NCI-H187 (cell line): ENCODE data around the gene GTPBP3.
"Not testable (repeated sequence)": the region's sequence is repeated elsewhere in the genome, so short reads cannot be mapped to it uniquely, and the experiment has no call there.

Experiments used
- DNase-seq, 2 experiments: peaks; one replicate each; lab custom pipeline; 2025; lab: John Stamatoyannopoulos, UW

GTPBP3 gene

DNA sequence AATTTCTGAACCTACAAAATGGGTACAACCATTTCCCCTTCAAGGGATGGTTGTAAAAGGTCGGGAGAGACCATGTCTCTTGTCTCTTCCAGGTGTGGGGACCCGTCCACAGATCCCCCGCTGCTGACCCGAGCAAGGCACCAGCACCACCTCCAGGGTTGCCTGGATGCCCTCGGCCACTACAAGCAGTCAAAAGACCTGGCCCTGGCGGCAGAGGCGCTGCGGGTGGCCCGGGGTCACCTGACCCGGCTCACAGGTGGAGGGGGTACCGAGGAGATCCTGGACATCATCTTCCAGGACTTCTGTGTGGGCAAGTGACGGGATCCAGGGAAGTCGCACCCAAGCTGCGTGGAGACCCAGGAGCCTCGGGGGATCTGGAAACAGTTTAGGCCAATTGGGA, 4.0 kb downstream of the GTPBP3 start:
- no peak for DNase-seq

DNA sequence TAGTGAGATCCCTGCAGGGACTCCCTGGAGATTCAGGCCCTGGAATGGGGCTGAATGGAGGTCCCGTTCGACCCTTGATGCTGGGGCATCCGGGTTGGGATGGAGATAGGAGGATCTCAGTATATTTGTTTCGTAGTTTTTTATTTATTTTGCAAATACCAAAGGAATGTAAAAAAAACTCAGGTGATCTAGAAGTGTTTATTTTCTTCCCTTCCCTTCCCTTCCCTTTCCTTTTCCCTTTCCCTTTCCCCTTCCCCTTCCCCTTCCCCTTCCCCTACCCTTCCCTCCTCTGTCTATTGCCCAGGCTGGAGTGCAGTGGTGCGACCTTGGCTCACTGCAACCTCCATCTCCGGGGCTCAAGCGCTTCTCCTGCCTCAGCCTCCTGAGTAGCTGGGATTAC, 4.5 kb downstream of the GTPBP3 start:
- no peak for DNase-seq

DNA sequence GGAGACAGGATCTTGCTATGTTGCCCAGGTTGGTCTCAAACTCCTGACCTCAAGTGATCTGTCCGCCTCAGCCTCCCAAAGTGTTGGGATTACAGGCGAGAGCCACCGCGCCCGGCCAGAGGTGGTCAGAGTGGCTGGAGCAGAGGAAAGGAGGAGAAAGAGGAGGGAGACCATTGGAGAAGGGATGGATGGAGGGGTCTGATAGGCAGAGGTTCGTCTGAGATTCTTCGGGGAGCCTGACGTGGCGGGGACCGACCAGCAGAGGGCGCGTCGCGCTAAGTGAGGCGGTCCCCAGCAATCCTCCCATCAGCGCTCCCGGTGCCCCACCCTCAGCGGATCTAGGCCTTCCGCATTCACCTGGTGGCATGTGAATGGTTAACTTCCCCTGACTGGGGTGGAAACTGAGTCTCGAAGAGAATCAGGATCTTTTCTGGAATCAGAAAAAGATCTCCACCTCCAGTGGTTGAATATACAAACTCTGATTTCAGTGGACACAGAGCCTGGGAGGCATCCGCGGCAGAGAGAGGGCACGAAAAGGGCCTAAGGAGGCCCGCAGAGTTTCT, 8.8 kb downstream of the GTPBP3 start:
- peak; percentile 6 to 24 for DNase-seq

DNA sequence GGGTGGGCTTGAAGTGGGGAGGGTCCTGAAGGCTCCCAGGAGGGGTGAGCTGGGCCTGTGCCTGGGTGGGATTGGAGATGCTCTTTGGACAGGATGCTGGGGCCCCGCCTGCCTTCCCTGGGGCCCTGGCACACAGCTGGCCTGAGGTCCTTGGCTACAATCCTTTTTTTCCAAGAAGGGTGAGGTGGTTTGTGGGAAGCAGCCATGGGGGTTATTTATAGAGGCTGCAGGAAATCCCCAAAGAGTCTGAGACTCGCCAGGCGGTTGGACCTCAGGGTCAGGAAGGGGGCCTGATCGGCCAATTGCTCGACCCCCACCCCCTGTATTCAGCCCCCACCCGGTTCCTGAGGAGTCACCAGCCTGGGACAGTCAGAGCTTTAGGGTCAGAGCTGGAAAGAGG, 10.0 kb downstream of the GTPBP3 start:
- DNase-seq, result no peak

DNA sequence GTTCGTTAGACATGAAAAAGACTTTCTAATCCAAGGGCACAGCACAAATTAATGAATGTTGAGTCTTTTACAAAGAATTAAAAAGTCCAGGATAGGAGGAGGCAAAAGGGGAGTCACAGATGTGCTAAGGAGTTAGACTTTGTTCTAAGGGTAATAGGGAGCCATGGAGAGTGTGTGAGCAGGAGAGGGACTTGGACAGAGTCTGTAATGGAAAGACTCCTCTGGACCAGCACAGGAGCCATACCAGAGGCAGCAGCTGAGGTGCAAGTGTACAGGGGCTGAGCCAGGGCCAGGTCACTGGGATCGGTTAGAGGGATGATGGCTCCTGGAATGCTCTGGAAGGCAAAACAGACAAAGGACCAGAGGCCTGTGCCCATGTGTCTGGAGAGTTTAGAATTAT, 10.5 kb downstream of the GTPBP3 start:
- DNase-seq, result no peak

DNA sequence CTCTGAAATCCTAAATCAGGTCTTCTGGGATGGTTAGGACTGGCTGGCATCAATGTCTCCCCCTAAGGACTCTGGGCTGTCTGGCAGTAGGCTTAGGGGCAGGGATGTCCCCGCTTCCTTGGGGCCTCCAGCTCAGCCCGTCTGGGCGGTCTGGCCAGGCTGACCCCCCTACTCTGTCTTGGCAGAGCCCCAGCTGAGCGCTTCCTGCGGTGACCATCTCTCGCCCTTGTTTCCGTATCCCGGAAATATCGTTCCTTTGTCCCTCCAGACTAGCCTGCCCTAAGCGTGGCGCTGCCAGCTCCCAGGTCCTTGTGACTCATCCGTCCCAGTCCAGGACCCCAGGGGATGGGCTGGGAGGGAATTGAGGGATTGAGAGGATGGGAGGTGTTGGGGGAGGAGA, 11.3 kb downstream of the GTPBP3 start:
- DNase-seq, result no peak

DNA sequence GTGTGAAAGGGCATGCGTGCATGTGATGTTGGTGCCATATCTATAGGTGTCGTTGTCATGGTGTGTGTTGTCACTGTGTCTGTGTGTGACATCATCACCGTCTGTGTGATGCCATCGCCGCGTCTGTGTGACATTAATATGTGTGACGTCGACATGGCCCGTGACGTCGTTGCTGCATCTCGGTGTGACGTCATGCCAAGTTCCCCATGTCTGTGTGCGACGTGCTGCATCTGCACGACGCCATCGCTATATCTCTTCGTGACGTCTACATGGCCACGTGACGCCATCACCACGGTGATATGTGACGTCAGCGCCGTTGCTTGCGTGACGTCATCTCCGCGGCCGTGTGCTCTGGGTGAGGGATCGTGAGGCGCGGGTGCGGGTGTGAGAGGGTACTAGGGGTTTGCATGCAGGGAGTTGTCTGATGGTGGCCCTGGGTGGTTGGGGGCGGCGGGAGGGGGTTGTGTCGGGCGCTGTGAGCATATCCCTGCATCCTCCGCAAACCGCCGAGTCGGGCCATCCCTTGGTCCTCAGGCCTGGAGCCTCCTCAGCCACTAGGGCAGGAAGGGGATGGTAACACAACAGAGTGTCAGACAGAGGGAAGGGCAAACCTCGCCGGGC, 14.6 kb downstream of the GTPBP3 start:
- DNase-seq, result no peak

DNA sequence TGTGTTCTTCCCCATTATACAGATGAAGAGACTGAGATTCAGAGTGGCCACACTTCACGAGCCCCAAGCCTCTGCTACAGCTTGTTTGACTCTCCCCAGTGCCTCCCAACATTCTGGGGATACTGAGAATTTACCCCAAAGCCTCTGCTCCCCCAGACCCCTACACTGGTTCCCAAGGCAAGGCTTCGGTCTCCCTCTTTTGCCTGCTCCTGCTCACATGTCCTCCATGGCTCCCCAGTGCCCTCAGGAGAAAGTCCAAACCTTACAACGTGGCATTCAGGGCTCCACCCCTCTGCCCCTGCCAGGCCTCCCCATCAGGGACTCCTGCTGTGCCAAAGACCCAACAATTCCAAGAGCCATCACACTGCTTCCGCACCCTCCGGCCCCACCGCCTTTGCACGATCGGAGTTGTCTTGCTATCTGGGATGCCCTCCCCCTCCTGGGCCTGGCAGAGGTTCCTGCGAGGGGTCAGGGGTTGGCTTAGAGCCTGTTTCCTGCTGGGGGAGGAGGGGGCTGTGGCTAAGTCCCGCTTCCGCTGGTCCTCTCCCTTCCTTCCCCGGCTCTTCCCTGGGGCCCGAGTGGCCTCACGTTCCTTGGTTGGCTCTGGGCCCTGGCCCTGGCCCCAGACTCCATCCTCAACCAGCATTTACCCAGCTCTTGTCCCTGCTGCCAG, 15.4 kb downstream of the GTPBP3 start:
- DNase-seq, result no peak

DNA sequence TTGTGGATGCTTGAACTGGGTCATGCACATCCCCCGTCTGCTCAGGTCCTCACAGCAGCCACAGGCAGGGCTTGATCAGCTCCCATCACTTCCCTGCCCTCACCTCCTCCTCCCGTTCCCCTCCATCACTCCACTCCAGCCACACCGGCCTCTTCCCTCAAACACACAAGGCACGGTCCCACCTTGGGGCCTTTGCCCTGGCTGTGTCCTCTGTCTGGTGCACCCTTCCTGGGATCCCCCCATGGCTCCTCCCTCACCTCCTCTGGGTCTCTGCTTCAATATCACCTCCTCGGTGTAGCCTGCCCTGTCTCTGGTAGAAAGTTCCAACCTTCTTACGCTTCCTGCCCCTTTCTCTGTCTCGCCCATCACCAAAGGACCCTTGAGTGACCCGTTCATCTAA, 16.0 kb downstream of the GTPBP3 start:
- DNase-seq, result no peak

DNA sequence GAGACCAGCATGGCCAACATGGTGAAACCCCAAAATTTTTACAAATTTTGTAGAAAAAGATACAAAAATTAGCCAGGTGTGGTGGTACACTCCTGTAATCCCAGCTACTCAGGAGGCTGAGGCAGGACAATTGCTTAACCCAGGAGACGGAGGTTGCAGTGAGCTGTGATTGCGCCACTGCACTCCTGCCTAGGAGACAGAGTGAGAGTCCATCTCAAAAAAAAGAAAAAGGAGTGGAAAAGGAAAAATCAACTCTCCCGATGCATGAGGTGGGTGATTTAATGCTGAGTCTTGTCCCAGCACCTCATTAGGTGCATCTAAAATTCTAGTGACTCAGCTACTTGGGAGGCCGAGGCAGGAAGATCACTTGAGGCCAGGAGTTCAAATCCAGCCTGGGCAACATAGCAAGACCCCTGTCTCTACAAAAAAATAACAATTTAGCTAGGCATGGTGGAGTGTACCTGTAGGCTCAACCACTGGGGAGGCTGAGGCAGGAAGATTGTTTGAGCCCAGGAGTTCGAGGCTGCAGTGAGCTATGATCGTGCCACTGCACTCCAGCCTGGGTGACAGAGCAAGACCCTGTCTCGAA, 19.8 kb downstream of the GTPBP3 start:
- DNase-seq, result no peak

DNA sequence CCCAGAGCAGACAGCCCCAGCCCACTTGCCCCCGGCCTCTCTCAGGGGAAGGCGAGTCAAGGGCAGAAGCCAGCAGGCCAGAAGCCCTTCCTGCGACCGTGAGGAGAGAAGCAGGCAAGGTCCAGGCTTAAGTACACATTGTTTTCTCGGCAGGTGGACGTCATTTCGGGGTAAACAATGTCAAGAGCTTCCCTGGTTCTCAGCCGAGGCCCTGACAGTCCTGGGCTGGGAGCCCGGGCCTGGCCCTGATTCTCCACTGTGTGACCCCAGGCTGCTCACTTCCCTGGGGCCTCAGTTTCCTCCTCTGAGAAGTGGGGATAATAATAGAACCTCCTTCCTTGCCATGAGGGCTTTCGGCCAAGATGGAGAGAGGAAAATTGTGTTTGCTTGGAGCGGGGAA, 20.4 kb downstream of the GTPBP3 start:
- no peak for DNase-seq

DNA sequence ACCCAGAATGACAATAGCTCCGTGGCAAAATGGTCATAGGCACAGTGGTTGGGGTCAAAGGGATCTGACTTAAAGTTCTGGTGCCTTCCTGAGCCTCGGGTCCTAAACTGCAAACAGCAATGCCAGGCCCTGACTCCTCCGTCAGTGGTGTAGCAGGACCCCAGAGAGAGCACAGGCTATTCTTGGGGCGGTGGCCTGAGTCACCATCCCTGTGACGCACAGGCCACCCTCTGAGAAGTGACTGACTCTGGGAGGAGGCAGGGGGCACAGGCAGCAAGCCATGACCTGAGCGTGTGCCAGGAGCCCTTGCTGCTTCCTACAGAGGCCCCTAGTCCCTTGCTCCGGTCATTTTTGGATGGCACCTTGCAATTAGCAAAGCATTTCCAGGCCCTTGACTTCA, 21.0 kb downstream of the GTPBP3 start:
- no peak for DNase-seq

DNA sequence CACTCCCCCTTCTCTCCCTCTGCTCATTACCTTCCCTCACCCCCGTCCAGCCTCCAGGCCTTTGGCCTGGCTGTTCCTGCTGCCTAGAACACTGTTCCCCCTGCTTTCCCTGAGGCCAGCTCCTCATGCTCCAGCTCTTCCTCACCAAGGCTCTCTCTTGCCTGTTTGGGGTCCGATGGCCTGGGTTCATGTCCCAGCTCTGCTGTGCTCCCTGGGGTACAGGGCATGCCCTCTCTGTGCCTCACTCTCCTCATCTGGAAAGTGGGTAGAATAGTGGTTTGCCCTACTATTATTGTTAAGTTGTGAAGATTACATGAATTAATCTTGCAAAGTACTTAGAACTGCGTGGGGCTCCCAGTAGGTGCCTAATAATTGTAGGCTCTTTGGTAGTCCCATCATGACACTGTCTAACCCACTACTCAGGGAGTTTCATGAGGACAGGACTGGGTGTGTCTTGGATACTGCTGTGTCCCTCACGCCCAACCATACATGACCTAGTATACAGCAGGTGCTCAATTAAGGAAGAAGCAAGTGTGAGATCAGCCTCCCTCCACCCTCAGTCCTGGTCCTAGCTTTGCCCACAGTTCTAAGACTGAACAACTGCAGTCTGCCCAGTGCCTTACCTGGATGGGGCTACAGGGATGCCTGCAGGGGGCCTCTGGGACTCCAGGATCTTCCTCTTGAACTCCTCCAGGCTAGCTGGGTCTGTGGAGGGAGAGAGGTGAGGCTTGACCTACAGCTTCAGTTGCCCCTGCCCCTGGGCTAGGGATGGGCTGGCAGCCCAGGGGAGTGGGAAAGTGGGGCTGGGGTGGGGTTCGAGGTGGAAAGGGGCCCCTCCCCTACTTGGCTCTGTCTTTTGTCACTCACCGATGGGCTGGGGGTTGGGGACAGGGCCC, 22.8 kb downstream of the GTPBP3 start:
- no peak for DNase-seq

DNA sequence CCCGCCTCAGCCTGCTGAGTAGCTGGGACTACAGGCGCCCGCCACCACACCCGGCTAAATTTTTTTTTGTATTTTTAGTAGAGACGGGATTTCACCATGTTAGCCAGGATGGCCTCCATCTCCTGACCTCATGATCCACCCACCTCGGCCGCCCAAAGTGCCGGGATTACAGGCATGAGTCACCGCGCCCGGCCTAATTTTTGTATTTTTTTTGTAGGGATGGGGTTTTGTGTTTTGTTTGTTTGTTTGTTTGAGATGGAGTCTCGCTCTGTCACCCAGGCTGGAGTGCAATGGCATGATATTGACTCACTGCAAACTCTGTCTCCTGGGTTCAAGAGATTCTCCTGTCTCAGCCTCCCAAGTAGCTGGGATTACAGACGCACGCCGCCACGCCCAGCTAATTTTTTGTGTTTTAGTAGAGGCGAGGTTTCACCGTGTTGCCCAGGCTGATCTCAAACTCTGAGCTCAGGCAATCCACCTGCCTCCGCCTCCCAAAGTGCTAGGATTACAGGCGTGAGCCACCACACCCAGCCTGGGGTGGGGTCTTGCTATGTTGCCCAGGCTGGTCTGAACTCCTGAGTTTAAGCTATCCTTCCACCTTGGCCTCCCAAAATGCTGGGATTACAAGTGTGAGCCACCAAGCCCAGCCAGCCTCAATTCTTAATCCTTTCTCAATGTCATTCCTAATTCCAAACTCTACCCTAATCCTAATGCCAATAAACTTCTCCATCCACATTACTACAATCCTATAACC, 26.7 kb downstream of the GTPBP3 start:
- DNase-seq, result not testable (repeated sequence)

DNA sequence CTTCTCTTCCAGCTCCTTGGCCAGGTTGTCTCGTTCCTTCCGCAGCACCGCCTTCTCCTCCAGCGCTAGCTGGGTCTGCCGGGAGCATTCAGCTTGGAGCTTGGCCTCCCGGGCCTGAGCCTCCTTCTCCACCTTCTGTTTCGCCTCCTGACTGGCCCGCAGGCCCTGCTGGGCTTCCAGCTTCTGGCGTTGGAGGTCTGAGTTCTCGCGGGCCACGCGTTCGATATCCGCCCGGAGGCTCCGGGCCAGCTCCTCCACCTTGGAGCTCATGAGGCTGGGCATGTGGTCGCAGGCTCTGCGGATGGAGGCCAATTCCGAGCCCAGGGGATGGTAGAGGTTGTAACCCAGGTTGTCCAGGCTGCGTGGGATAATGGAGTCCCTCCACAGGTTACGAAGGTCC, 28.0 kb downstream of the GTPBP3 start:
- DNase-seq, result no peak

DNA sequence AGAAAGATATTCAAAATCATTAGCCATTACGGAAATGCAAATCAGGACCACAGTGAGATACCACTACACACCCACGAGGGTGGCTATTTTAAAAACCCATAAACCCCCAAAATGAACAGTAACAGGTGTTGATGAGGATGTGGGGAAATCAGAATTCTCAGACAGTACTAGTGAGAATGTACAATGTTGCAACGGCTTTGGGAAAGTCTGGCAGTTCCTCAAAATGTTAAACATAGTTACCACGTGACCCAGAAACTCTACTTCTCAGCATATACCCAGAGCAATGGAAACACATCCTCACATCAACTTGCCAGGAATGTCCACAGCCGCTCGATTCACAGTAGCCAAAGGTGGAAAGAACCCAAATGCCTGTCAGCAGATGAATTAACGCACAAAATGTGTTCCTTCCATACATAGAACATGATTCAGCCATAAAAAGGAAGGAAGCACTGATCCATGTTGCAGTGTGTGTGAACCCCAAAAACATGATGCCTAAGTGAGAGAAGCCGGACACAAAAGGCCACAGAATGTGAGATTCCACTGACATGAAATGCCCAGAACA, 32.8 kb downstream of the GTPBP3 start:
- no peak for DNase-seq

DNA sequence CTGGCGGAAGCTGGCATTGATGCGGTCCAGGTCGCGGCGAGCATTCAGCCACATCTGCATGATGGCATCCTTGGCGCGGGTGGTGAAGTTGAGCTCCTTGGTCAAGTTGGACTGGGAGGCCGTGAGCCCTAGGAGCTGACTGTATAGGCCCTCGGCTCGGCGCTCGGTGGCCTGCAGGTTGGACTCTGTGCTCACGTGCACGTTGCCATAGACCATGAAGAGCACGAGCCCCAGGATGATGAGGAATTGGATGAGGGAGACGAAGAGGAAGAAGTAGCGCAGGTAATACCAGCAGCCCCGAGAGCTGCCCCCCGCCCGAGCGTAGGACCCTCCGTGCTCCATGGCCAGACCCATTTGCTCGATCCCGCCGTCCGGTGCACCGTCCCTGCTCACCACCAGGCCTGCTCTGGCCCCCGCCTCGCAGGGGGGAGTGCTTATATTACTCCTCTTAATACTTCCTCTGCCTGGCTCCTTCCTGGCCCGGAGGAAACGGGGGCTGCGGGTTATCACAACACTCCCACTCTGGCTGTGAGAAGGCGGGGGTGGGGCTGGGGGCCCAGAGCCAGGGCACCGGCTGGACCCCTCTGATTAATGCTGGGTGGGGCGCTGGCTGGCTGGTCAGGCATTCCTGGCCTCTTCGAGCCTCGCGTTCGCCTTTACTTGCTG, 39.7 kb downstream of the GTPBP3 start, which contains the start of gene PLVAP:
TSS of gene PLVAP (minus strand) at position 408 of the 666 bp plus-strand sequence. CDS start at position 354, 54 bp downstream.
- DNase-seq, result no peak

DNA sequence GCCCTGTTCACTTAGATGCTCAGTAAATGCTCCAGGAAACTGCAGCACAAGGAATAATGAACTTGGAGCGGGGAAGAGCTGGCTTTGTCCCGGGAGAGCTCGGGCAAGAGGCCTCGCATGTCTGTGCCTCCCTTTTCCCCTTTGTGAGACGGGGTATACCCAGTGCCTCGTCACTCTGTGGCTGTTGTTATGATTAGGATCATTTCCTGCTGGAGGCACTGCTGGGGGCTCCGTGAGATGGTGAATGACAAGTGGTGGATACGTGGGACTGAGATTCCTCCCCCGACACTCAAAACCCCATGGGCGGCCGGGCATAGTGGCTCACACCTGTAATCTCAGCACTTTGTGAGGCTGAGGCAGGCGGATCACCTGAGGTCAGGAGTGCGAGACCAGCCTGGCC, 40.9 kb downstream of the GTPBP3 start:
- DNase-seq, result no peak

DNA sequence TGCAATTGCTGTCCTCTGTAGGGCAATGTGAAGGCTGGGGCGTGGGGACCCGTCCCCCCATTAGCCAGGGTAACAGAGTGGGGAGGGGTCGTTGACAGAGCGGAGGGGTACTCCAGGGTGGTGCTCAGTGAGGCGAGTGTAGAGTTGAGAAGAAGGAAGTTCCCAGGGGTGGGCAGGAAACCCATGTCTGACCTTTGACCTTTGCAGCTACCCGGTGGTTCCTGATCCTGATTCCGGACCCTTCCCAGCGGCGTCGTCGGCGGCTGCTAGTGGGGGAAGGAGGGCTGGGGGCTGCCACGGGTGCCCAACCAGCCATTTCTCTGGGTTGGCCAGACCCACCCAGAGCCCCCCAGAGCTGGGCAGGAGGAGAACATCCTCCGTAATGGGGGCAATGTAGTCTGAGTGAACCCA, 41.9 kb downstream of the GTPBP3 start:
- no peak for DNase-seq

DNA sequence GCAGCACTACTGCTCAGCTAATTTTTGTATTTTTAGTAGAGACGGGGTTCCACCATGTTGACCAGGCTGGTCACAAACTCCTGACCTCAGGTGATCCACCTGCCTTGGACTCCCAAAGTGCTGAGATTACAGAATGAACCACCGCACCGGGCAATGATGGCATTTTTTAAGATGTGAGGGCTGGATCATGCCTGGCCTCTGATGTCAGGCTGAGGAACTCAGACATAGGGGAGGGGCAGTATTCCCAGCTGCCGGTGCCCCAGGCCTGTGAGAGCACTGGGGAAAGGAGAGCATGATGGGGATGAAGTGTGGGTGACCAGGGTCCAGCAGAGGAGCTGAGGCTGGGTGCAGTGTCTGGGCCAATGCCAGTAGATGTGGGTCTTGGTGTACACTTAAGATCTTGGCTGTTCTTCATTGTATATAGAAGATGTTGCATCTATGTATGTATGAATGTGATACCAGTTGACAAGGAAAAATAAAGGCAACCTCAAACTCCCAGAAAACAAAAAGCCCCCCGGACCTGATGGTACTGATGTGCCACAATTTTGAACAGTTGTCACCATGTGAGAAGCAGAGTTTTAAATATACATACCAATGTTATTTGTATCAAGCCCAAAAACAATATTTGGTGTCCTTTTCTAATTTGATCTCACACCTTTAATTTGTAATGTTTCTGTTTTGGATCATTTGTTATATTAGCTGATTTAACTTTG, 43.2 kb downstream of the GTPBP3 start:
- no peak for DNase-seq
